DOHH2 (cell line): ENCODE data around the gene SF3A1.

ENCODE experiments used
- H3F3A ChIP-seq: fragments of 200-600 bp; sonication (generic), shearing (Covaris generic); 2 replicates; pipeline ENCODE4 v1.6.0; 2016; ENCODE audit warnings: antibody characterized with exemption, mild to moderate bottlenecking; ENCODE audit not compliant: control insufficient read depth, insufficient read depth
- H3K27ac ChIP-seq: fragments of 200-600 bp; sonication (generic); 2 replicates; pipeline ENCODE4 v1.5.1; 2014; ENCODE audit warnings: low read depth, mild to moderate bottlenecking, low read length, moderate library complexity
- H3K27me3 ChIP-seq: fragments of 200-600 bp; sonication (generic); 2 replicates; pipeline ENCODE4 v1.6.1; 2014; ENCODE audit warnings: mild to moderate bottlenecking, low read length, mixed read lengths; ENCODE audit not compliant: control insufficient read depth
- H3K36me3 ChIP-seq: fragments of 200-600 bp; sonication (generic); 2 replicates; pipeline ENCODE4 v1.6.1; 2014; ENCODE audit warnings: mild to moderate bottlenecking, low read length, moderate library complexity, mixed read lengths; ENCODE audit not compliant: control insufficient read depth
- H3K4me1 ChIP-seq: fragments of 200-600 bp; sonication (generic); 2 replicates; pipeline ENCODE4 v1.6.1; 2014; ENCODE audit warnings: mild to moderate bottlenecking, low read length, mixed read lengths; ENCODE audit not compliant: control insufficient read depth
- H3K4me2 ChIP-seq: fragments of 200-600 bp; sonication (generic); 2 replicates; pipeline ENCODE4 v1.6.0; 2014; ENCODE audit warnings: mild to moderate bottlenecking, low read length, moderate library complexity
- H3K4me3 ChIP-seq: fragments of 200-600 bp; sonication (generic); 2 replicates; pipeline ENCODE4 v1.5.1; 2014; ENCODE audit warnings: mild to moderate bottlenecking, low read length, mixed read lengths
- H3K79me2 ChIP-seq: fragments of 200-600 bp; sonication (generic); 2 replicates; pipeline ENCODE4 v1.6.1; 2014; ENCODE audit warnings: mild to moderate bottlenecking, low read length, mixed read lengths; ENCODE audit not compliant: control insufficient read depth
- H3K9me2 ChIP-seq: fragments of 200-600 bp; sonication (generic); replicated peaks from 2 replicates; pipeline ENCODE4 v1.6.1; 2014; ENCODE audit warnings: mild to moderate bottlenecking, low read length, mixed read lengths; ENCODE audit not compliant: control insufficient read depth
- H3K9me3 ChIP-seq: fragments of 200-600 bp; sonication (generic); 2 replicates; pipeline ENCODE4 v1.6.1; 2014; ENCODE audit warnings: antibody characterized with exemption, low read length, mixed read lengths; ENCODE audit not compliant: control insufficient read depth, insufficient read depth
- H4K20me1 ChIP-seq: fragments of 200-600 bp; sonication (generic); 2 replicates; pipeline ENCODE4 v1.6.0; 2014; ENCODE audit warnings: low read depth, mild to moderate bottlenecking, antibody characterized with exemption, low read length, moderate library complexity; ENCODE audit not compliant: control insufficient read depth, insufficient read depth
- EZH2phosphoT487 ChIP-seq: fragments of 200-600 bp; sonication (generic); IDR thresholded peaks from 2 replicates; pipeline ENCODE4 v1.6.1; 2017; ENCODE audit warnings: borderline replicate concordance, mild to moderate bottlenecking, antibody characterized with exemption, low read length, moderate library complexity, mixed read lengths
- TF ChIP-seq, protein P1 (sequence below): fragments of 200-600 bp; sonication (generic); IDR thresholded peaks from one replicate; pipeline ENCODE4 v1.5.1; 2014; ENCODE audit warnings: antibody characterized with exemption, mild to moderate bottlenecking, low read depth, low read length; ENCODE audit not compliant: poor library complexity, severe bottlenecking

The SF3A1 gene

GRCh38 chr22:30400159-30400558 is 43.5 kb upstream of the SF3A1 start:
- H3K79me2 ChIP-seq: no peaks in the 10 kb centered on the region
- H3K4me1 ChIP-seq: peaks cover 15% of the 10 kb centered on the region
- no peaks in the 10 kb centered on the region for H4K20me1 ChIP-seq
- no peaks in the 10 kb centered on the region for H3K9me2 ChIP-seq
- no peak overlapping the region for H3K4me3 ChIP-seq
- H3K27me3 ChIP-seq: peaks cover 29% of the 10 kb centered on the region
- H3K4me2 ChIP-seq: no peak overlapping the region
- no peaks in the 10 kb centered on the region for H3K36me3 ChIP-seq
- no peak for TF ChIP-seq EZH2phosphoT487
- TF ChIP-seq, protein P1, sequence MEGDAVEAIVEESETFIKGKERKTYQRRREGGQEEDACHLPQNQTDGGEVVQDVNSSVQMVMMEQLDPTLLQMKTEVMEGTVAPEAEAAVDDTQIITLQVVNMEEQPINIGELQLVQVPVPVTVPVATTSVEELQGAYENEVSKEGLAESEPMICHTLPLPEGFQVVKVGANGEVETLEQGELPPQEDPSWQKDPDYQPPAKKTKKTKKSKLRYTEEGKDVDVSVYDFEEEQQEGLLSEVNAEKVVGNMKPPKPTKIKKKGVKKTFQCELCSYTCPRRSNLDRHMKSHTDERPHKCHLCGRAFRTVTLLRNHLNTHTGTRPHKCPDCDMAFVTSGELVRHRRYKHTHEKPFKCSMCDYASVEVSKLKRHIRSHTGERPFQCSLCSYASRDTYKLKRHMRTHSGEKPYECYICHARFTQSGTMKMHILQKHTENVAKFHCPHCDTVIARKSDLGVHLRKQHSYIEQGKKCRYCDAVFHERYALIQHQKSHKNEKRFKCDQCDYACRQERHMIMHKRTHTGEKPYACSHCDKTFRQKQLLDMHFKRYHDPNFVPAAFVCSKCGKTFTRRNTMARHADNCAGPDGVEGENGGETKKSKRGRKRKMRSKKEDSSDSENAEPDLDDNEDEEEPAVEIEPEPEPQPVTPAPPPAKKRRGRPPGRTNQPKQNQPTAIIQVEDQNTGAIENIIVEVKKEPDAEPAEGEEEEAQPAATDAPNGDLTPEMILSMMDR: no peak
- H3K9me3 ChIP-seq: no peaks in the 10 kb centered on the region
- no peaks in the 10 kb centered on the region for H3F3A ChIP-seq
- H3K27ac ChIP-seq: no peak overlapping the region

GRCh38 chr22:30399718-30400117 is 43.0 kb upstream of the SF3A1 start:
- H4K20me1 ChIP-seq: no peaks in the 10 kb centered on the region
- peaks cover 29% of the 10 kb centered on the region for H3K27me3 ChIP-seq
- no peaks in the 10 kb centered on the region for H3K36me3 ChIP-seq
- TF ChIP-seq, protein P1: no peak
- no peak for TF ChIP-seq EZH2phosphoT487
- H3K79me2 ChIP-seq: no peaks in the 10 kb centered on the region
- H3F3A ChIP-seq: no peaks in the 10 kb centered on the region
- H3K9me2 ChIP-seq: no peaks in the 10 kb centered on the region
- no peak overlapping the region for H3K27ac ChIP-seq
- H3K4me2 ChIP-seq: no peak overlapping the region
- peaks cover 15% of the 10 kb centered on the region for H3K4me1 ChIP-seq
- no peaks in the 10 kb centered on the region for H3K9me3 ChIP-seq
- no peak overlapping the region for H3K4me3 ChIP-seq

DNA sequence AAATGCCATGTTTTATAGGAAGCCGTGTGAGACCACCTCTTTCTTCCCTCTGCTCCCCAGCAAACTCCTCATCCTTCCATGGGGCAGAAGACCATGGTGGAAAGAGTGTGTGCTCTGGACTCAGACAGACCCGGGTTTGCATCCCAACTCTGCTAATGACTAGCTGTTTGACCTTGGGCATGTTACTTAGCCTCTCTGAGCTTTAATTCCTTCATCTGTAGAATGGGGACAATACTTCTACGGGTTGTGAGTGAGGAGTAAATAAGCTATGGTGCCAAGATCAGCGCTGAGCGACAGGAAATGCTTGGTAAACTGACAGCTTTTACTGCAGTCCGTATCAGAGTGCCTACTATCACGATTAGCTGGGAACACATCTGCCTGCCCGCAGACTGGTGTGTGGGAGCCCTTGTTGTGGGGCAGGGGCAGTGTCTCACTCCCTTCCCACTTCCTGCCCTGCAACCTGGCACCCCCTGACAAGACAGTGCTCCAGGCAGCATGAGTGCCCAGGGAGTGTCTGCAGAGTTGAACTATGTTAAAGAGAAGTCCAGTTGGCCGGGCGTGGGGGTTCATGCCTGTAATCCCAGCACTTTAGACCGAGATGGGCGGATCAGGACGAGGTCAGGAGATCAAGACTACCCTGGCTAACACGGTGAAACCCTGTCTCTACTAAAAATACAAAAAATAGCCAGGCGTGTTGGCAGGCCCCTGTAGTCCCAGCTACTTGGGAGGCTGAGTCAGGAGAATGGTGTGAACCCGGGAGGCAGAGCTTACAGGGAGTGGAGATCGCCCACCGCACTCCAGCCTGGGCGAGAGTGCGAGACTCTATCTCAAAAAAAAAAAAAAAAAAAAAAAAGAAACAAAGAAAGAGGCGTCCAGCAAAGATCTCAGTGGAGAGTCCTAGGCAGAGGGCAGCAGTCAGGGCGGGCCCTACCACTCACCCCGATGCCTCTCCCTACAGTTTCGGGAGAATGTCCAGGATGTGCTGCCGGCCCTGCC is 42.3 kb upstream of the SF3A1 start:
- Histone ChIP-seq H3K4me2 (no peak overlapping the region), H3K27ac (no peak overlapping the region), H3K9me2 (no peaks in the 10 kb centered on the region), H3K79me2 (no peaks in the 10 kb centered on the region), H3K36me3 (no peaks in the 10 kb centered on the region), H3K27me3 (peaks cover 29% of the 10 kb centered on the region), H3F3A (no peaks in the 10 kb centered on the region), H3K4me3 (no peak overlapping the region), H4K20me1 (no peaks in the 10 kb centered on the region), H3K4me1 (peaks cover 15% of the 10 kb centered on the region), H3K9me3 (no peaks in the 10 kb centered on the region)
- TF ChIP-seq, protein P1: no peak
- no peak for TF ChIP-seq EZH2phosphoT487
